Testis (tissue), 2 donors: ENCODE measurements around the gene DNASE1L1.
A peak's percentile ranks its signal among the peaks of the same experiment; 100 is the strongest.

Experiments used
- CTCF ChIP-seq, 3 experiments: fragments of 450-650 bp in 2 of 3; fragments of 200-600 bp in 1 of 3; sonication (generic) in 1 of 3; IDR thresholded peaks; one replicate each; pipeline ENCODE4 v1.5.1; 2016 to 2019; ENCODE audit warnings: antibody characterized with exemption in 3 of 3, mild to moderate bottlenecking in 2 of 3, moderate library complexity in 1 of 3
- POLR2A ChIP-seq: fragments of 450-650 bp; IDR thresholded peaks from one replicate; pipeline ENCODE4 v1.6.1; 2017; ENCODE audit warnings: antibody characterized with exemption, mild to moderate bottlenecking, moderate library complexity

GRCh38 chrX:154373340-154374306, 35.4 kb downstream of the DNASE1L1 start:
- TF ChIP-seq POLR2A (no peak), CTCF (IDR thresholded peaks at IDR 0.05) (peak; percentile 46 to 53 (median 53))
